ENCODE measurements around the gene DMXL1.

The DMXL1 gene

GRCh38 chr5:119286511-119287488 is 215.9 kb downstream of the DMXL1 start:
- no peak for TF ChIP-seq CTCF (IDR thresholded peaks at IDR 0.05)
- Histone ChIP-seq H3K4me1 (ENCODE audit: control insufficient read depth in 1 of 2, insufficient read depth in 1 of 2, low read depth in 1 of 2, low read length in 1 of 2) (peaks cover 98 to 100% of the 10 kb centered on the region in 2 experiments), H3K27me3 (no peaks in the 10 kb centered on the region), H3K9me3 (no peaks in the 10 kb centered on the region), H3K4me3 (ENCODE audit: low read depth in 1 of 2, low read length in 1 of 2) (peak overlapping the region in 1 of 2 experiments; percentile 2), H3K36me3 (no peaks in the 10 kb centered on the region), H3K27ac (peak overlapping the region; percentile 87)

- peaks cover 97 to 100% of the 10 kb centered on the region in 2 experiments for H3K4me1 ChIP-seq (ENCODE audit: control insufficient read depth in 1 of 2, insufficient read depth in 1 of 2, low read depth in 1 of 2, low read length in 1 of 2)
- H3K9me3 ChIP-seq = no peaks in the 10 kb centered on the region
- H3K27ac ChIP-seq = peak overlapping the region; percentile 83
- TF ChIP-seq CTCF (IDR thresholded peaks at IDR 0.05) = no peak
- H3K36me3 ChIP-seq = no peaks in the 10 kb centered on the region
- H3K27me3 ChIP-seq = no peaks in the 10 kb centered on the region
- H3K4me3 ChIP-seq (ENCODE audit: low read depth in 1 of 2, low read length in 1 of 2) = no peak overlapping the region
Observed at GRCh38 chr5:119287547-119288111, 216.7 kb downstream of the DMXL1 start.

- peak overlapping the region; percentile 83 for H3K27ac ChIP-seq
- H3K27me3 ChIP-seq = no peaks in the 10 kb centered on the region
- no peak for TF ChIP-seq CTCF (IDR thresholded peaks at IDR 0.05)
- peaks cover 97 to 100% of the 10 kb centered on the region in 2 experiments for H3K4me1 ChIP-seq (ENCODE audit: control insufficient read depth in 1 of 2, insufficient read depth in 1 of 2, low read depth in 1 of 2, low read length in 1 of 2)
- no peaks in the 10 kb centered on the region for H3K9me3 ChIP-seq
- H3K4me3 ChIP-seq (ENCODE audit: low read depth in 1 of 2, low read length in 1 of 2) = no peak overlapping the region
- no peaks in the 10 kb centered on the region for H3K36me3 ChIP-seq
Observed at GRCh38 chr5:119288379-119289033, 217.6 kb downstream of the DMXL1 start.

GRCh38 chr5:119289438-119290044 is 218.7 kb downstream of the DMXL1 start:
- peaks cover 89 to 93% of the 10 kb centered on the region in 2 experiments for H3K4me1 ChIP-seq (ENCODE audit: control insufficient read depth in 1 of 2, insufficient read depth in 1 of 2, low read depth in 1 of 2, low read length in 1 of 2)
- H3K27me3 ChIP-seq = no peaks in the 10 kb centered on the region
- TF ChIP-seq CTCF (IDR thresholded peaks at IDR 0.05) = no peak
- H3K36me3 ChIP-seq = no peaks in the 10 kb centered on the region
- H3K9me3 ChIP-seq = no peaks in the 10 kb centered on the region
- peak overlapping the region in 1 of 2 experiments; percentile 3 for H3K4me3 ChIP-seq (ENCODE audit: low read depth in 1 of 2, low read length in 1 of 2)
- H3K27ac ChIP-seq = peak overlapping the region; percentile 83

GRCh38 chr5:119290161-119290569 is 219.3 kb downstream of the DMXL1 start:
- Histone ChIP-seq H3K4me1 (ENCODE audit: control insufficient read depth in 1 of 2, insufficient read depth in 1 of 2, low read depth in 1 of 2, low read length in 1 of 2) (peaks cover 83 to 87% of the 10 kb centered on the region in 2 experiments), H3K4me3 (ENCODE audit: low read depth in 1 of 2, low read length in 1 of 2) (peak overlapping the region in 1 of 2 experiments; percentile 3), H3K36me3 (no peaks in the 10 kb centered on the region), H3K27me3 (no peaks in the 10 kb centered on the region), H3K27ac (peak overlapping the region; percentile 83), H3K9me3 (no peaks in the 10 kb centered on the region)
- TF ChIP-seq CTCF (IDR thresholded peaks at IDR 0.05) = no peak

Data from neutrophil (primary cell).